ENCODE results near the gene SPATA45. TPM values are rescaled to one million over a fixed set of nuclear protein-coding genes. Genes with fewer than 3 reads are reported as not detected.

The SPATA45 gene
- total and polyA plus RNA-seq, 2 of the 13 experiments (the other 11 are each of a cell fraction or from before 2014, with no cell fraction given): 0.17 to 0.64 TPM

DNA sequence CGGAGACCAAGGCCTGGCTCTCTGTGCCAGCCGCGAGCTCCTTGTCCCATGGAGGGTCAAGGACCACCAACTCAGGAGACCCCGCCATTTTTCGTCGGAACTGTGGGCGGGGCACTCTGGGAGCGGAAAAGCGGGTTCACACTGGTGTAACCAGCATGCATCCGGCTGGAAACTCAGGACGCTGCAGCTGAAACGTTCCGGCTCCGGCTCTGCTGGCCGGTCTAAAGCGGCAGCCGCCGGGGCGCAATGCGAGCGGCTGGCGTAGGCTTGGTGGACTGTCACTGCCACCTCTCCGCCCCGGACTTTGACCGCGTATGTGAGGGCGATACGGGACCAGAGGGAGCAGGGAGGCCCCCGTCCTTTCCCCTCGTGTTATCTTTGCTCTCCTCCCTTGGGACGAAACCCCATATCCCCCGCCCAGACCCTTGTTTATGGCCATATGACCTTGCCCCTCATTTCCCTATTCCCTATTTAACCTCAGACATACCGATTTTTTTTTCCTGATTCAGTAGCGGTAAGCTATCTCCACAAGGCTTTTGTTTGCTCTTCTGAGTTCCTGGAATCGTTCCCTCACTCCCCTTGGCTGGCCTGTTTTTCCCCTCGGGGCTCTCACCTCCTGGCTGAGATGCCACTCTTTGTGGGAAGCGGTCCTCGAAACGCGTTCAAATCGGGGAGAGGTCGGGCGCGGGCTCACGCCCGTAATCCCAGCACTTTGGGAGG is 55.6 kb downstream of the SPATA45 start, which contains the start of the genes NSL1 and TATDN3 (continued):
- peak; percentile 97 for TF ChIP-seq ZSCAN9 (CRISPR knock-in tag; IDR thresholded peaks at IDR 0.05; ENCODE audit: borderline replicate concordance)
- peak; percentile 92 for TF ChIP-seq TAF15 (IDR thresholded peaks at IDR 0.05; ENCODE audit: low read depth, low read length, poor library complexity, severe bottlenecking)
- peak; percentile 63; the same call in 1 of the 2 replicates for TF ChIP-seq ZC3H13 (CRISPR knock-in tag; IDR thresholded peaks at IDR 0.05)
- peak; percentile 58; the same call in 1 of the 2 replicates for TF ChIP-seq ZNF136 (CRISPR knock-in tag; IDR thresholded peaks at IDR 0.05; ENCODE audit: low read depth)
- TF ChIP-seq, protein P1, sequence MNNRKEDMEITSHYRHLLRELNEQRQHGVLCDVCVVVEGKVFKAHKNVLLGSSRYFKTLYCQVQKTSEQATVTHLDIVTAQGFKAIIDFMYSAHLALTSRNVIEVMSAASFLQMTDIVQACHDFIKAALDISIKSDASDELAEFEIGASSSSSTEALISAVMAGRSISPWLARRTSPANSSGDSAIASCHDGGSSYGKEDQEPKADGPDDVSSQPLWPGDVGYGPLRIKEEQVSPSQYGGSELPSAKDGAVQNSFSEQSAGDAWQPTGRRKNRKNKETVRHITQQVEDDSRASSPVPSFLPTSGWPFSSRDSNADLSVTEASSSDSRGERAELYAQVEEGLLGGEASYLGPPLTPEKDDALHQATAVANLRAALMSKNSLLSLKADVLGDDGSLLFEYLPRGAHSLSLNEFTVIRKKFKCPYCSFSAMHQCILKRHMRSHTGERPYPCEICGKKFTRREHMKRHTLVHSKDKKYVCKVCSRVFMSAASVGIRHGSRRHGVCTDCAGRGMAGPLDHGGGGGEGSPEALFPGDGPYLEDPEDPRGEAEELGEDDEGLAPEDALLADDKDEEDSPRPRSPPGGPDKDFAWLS (CRISPR knock-in tag; IDR thresholded peaks at IDR 0.05; ENCODE audit: borderline replicate concordance): peak; percentile 99; the same call in 1 of the 2 replicates
- peak; percentile 41; the same call in 1 of the 2 replicates for TF ChIP-seq STAG1 (CRISPR knock-in tag; IDR thresholded peaks at IDR 0.05)
- TF ChIP-seq ISL2 (CRISPR knock-in tag; IDR thresholded peaks at IDR 0.05): peak; percentile 88
- TF ChIP-seq RARA (CRISPR knock-in tag; IDR thresholded peaks at IDR 0.05): peak; percentile 75
- TF ChIP-seq, protein P2, sequence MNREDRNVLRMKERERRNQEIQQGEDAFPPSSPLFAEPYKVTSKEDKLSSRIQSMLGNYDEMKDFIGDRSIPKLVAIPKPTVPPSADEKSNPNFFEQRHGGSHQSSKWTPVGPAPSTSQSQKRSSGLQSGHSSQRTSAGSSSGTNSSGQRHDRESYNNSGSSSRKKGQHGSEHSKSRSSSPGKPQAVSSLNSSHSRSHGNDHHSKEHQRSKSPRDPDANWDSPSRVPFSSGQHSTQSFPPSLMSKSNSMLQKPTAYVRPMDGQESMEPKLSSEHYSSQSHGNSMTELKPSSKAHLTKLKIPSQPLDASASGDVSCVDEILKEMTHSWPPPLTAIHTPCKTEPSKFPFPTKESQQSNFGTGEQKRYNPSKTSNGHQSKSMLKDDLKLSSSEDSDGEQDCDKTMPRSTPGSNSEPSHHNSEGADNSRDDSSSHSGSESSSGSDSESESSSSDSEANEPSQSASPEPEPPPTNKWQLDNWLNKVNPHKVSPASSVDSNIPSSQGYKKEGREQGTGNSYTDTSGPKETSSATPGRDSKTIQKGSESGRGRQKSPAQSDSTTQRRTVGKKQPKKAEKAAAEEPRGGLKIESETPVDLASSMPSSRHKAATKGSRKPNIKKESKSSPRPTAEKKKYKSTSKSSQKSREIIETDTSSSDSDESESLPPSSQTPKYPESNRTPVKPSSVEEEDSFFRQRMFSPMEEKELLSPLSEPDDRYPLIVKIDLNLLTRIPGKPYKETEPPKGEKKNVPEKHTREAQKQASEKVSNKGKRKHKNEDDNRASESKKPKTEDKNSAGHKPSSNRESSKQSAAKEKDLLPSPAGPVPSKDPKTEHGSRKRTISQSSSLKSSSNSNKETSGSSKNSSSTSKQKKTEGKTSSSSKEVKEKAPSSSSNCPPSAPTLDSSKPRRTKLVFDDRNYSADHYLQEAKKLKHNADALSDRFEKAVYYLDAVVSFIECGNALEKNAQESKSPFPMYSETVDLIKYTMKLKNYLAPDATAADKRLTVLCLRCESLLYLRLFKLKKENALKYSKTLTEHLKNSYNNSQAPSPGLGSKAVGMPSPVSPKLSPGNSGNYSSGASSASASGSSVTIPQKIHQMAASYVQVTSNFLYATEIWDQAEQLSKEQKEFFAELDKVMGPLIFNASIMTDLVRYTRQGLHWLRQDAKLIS (CRISPR knock-in tag; IDR thresholded peaks at IDR 0.05): peak; percentile 45; the same call in 1 of the 2 replicates
- TF ChIP-seq TRIM24 (CRISPR knock-in tag; IDR thresholded peaks at IDR 0.05): no peak; the same call in 1 of the 2 replicates
- no peak for TF ChIP-seq DNMT3B (CRISPR knock-in tag; conservative IDR thresholded peaks at IDR 0.05)
- TF ChIP-seq ZNF616 (CRISPR knock-in tag; IDR thresholded peaks at IDR 0.05; ENCODE audit: low read depth): no peak; the same call in 1 of the 2 replicates
- TF ChIP-seq, protein P3, sequence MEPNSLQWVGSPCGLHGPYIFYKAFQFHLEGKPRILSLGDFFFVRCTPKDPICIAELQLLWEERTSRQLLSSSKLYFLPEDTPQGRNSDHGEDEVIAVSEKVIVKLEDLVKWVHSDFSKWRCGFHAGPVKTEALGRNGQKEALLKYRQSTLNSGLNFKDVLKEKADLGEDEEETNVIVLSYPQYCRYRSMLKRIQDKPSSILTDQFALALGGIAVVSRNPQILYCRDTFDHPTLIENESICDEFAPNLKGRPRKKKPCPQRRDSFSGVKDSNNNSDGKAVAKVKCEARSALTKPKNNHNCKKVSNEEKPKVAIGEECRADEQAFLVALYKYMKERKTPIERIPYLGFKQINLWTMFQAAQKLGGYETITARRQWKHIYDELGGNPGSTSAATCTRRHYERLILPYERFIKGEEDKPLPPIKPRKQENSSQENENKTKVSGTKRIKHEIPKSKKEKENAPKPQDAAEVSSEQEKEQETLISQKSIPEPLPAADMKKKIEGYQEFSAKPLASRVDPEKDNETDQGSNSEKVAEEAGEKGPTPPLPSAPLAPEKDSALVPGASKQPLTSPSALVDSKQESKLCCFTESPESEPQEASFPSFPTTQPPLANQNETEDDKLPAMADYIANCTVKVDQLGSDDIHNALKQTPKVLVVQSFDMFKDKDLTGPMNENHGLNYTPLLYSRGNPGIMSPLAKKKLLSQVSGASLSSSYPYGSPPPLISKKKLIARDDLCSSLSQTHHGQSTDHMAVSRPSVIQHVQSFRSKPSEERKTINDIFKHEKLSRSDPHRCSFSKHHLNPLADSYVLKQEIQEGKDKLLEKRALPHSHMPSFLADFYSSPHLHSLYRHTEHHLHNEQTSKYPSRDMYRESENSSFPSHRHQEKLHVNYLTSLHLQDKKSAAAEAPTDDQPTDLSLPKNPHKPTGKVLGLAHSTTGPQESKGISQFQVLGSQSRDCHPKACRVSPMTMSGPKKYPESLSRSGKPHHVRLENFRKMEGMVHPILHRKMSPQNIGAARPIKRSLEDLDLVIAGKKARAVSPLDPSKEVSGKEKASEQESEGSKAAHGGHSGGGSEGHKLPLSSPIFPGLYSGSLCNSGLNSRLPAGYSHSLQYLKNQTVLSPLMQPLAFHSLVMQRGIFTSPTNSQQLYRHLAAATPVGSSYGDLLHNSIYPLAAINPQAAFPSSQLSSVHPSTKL (CRISPR knock-in tag; IDR thresholded peaks at IDR 0.05): peak; percentile 88
- peak; percentile 73; the same call in 1 of the 2 replicates for TF ChIP-seq ADNP (CRISPR knock-in tag; IDR thresholded peaks at IDR 0.05)
- no peak for TF ChIP-seq U2AF2 (IDR thresholded peaks at IDR 0.05; ENCODE audit: low read depth, low read length)
- TF ChIP-seq MBD4 (IDR thresholded peaks at IDR 0.05; ENCODE audit: borderline replicate concordance, low read length): no peak; the same call in 1 of the 2 replicates
- no peak for TF ChIP-seq PLRG1 (conservative IDR thresholded peaks at IDR 0.05)
- no peak for TF ChIP-seq ZNF3 (CRISPR knock-in tag; IDR thresholded peaks at IDR 0.05)
- no peak for TF ChIP-seq MLLT10 (CRISPR knock-in tag; IDR thresholded peaks at IDR 0.05)
- peak; percentile 65 for TF ChIP-seq HIVEP1 (CRISPR knock-in tag; IDR thresholded peaks at IDR 0.05)
- TF ChIP-seq SALL1 (CRISPR knock-in tag; IDR thresholded peaks at IDR 0.05): peak; percentile 98
- TF ChIP-seq ZNF501 (CRISPR knock-in tag; IDR thresholded peaks at IDR 0.05): peak; percentile 90

Measured in HepG2 (cell line).